Neuronal stem cell (in vitro differentiated cells): ENCODE results near the gene BTBD9.
A peak's percentile ranks its signal among the peaks of the same experiment; 100 is the strongest.

ENCODE experiments used
- DNase-seq: peaks from one replicate; pipeline ENCODE4 v3.0.0-alpha.2; 2013; ENCODE audit warnings: low spot score
- H2AFZ ChIP-seq: one replicate; pipeline ENCODE4 v1.6.1; 2013; ENCODE audit warnings: mild to moderate bottlenecking, low read length, inconsistent platforms
- H2AK5ac ChIP-seq: 2 replicates; pipeline ENCODE4 v1.6.1; 2013; ENCODE audit warnings: low read depth, mild to moderate bottlenecking, inconsistent platforms, low read length, moderate library complexity, mixed read lengths
- H2BK120ac ChIP-seq: 2 replicates; pipeline ENCODE4 v1.6.1; 2013; ENCODE audit warnings: low read depth, mild to moderate bottlenecking, inconsistent platforms, low read length, moderate library complexity, mixed read lengths
- H2BK12ac ChIP-seq: one replicate; pipeline ENCODE4 v1.6.1; 2013; ENCODE audit warnings: low read length, inconsistent platforms
- H2BK15ac ChIP-seq: 2 replicates; pipeline ENCODE4 v1.6.1; 2013; ENCODE audit warnings: mild to moderate bottlenecking, low read length, inconsistent platforms, mixed read lengths
- H2BK5ac ChIP-seq: one replicate; pipeline ENCODE4 v1.6.1; 2013; ENCODE audit warnings: inconsistent platforms, mild to moderate bottlenecking, low read length, moderate library complexity
- H3K14ac ChIP-seq: one replicate; pipeline ENCODE4 v1.6.1; 2013; ENCODE audit warnings: low read length, inconsistent platforms
- H3K18ac ChIP-seq: 2 replicates; pipeline ENCODE4 v1.6.1; 2013; ENCODE audit warnings: low read length, inconsistent platforms
- H3K23ac ChIP-seq: 2 replicates; pipeline ENCODE4 v1.6.1; 2013; ENCODE audit warnings: low read depth, mild to moderate bottlenecking, mixed read lengths, low read length, inconsistent platforms; ENCODE audit not compliant: poor library complexity
- H3K27ac ChIP-seq: replicated peaks from 3 replicates; pipeline ENCODE4 v1.5.1; 2013; ENCODE audit warnings: low read length, inconsistent platforms
- H3K27me3 ChIP-seq, 3 experiments: 2 replicates each; pipeline ENCODE4 v1.6.1; 2013; ENCODE audit warnings: low read length in 3 of 3, mild to moderate bottlenecking in 2 of 3, inconsistent platforms in 1 of 3, low read depth in 1 of 3, mixed read lengths in 1 of 3, moderate library complexity in 1 of 3; ENCODE audit not compliant: control insufficient read depth in 3 of 3, insufficient read depth in 3 of 3
- H3K36me3 ChIP-seq, 2 donors: replicated peaks in 1 of 2; 2 replicates each; pipeline ENCODE4 v1.6.1; 2013; ENCODE audit warnings: low read length in 2 of 2; ENCODE audit not compliant: control insufficient read depth in 2 of 2, insufficient read depth in 2 of 2
- H3K4ac ChIP-seq: 2 replicates; pipeline ENCODE4 v1.6.1; 2013; ENCODE audit warnings: inconsistent platforms, mild to moderate bottlenecking, low read length, moderate library complexity
- H3K4me1 ChIP-seq, 2 donors: 1 replicate in 1 of 2; 2 replicates in 1 of 2; pipeline ENCODE4 v1.6.1; 2013; ENCODE audit warnings: low read length in 2 of 2, low read depth in 1 of 2; ENCODE audit not compliant: control insufficient read depth in 2 of 2, insufficient read depth in 1 of 2
- H3K4me2 ChIP-seq: one replicate; pipeline ENCODE4 v1.6.1; 2013; ENCODE audit warnings: mild to moderate bottlenecking, low read length, inconsistent platforms; ENCODE audit not compliant: insufficient read depth, poor library complexity, severe bottlenecking
- H3K4me3 ChIP-seq, 2 donors: 2 replicates each; pipeline ENCODE4 v1.5.1; 2013; ENCODE audit warnings: low read length in 2 of 2, mild to moderate bottlenecking in 2 of 2, inconsistent platforms in 1 of 2, moderate library complexity in 1 of 2
- H3K79me1 ChIP-seq: one replicate; pipeline ENCODE4 v1.6.1; 2013; ENCODE audit warnings: low read depth, mild to moderate bottlenecking, inconsistent platforms, low read length, moderate library complexity
- H3K9ac ChIP-seq: one replicate; pipeline ENCODE4 v1.6.1; 2013; ENCODE audit warnings: mild to moderate bottlenecking, low read depth, low read length, inconsistent platforms; ENCODE audit not compliant: poor library complexity
- H3K9me3 ChIP-seq, 2 donors: replicated peaks in 1 of 2; 2 replicates each; pipeline versions ENCODE3 to v1.6.1; 2013; ENCODE audit warnings: low read length in 2 of 2, mild to moderate bottlenecking in 2 of 2, inconsistent platforms in 1 of 2, low read depth in 1 of 2, mixed read lengths in 1 of 2, moderate library complexity in 1 of 2; ENCODE audit not compliant: control insufficient read depth in 2 of 2, insufficient read depth in 1 of 2
- H4K8ac ChIP-seq: one replicate; pipeline ENCODE4 v1.6.1; 2013; ENCODE audit warnings: low read depth, mild to moderate bottlenecking, inconsistent platforms, low read length, moderate library complexity
- H4K91ac ChIP-seq: one replicate; pipeline ENCODE4 v1.6.1; 2013; ENCODE audit warnings: low read length, low read depth, mild to moderate bottlenecking, inconsistent platforms; ENCODE audit not compliant: poor library complexity
- WGBS, 2 donors: extraction: QIAGEN DNeasy Blood & Tissue Kit; methylation state at CpG; one replicate each; pipeline ENCODE4 v1.1.7; 2013; ENCODE audit warnings: missing lambda C conversion rate in 2 of 2, mixed read lengths in 1 of 2; ENCODE audit not compliant: insufficient read length in 2 of 2, insufficient replicate concordance in 1 of 2; ENCODE audit errors: extremely low coverage in 2 of 2; 5-methylcytosine and 5-hydroxymethylcytosine counted together

BTBD9 gene

DNA sequence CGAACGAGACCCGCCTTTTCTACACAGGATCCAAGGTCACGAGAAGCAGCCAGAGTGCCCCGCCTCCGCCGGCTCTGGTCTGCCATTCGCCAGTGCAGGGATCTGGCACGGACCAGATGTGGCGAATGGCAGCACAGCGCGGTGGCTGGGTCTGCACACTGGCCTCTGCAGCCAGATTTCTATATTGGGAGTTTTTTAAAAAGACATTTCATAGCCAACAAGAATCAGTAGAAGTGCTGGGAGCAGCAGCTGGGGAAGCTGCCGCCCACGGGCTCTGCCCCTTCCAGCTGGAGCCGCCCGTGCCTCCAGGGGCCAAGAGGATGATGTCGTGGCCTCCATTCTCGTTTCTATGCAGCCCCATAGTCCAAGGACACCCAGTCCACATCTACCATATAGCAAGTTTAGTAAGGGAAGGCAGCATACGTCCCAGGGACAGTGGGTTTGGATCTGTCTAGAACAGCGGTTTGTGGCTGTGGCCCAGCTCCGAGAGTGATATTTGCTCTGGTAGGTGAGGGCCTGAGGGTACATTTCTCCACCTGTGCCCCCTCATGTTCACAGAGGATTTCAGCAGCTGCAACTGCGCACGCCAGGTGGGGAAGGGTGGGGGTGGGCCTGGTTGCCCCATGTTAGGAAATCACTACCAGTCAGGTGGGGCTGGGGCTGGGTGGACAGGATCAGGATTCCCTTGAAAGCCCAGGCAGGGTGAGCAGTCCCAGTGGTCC, 486.5 kb downstream of the BTBD9 start:
- Histone ChIP-seq H3K4me1 (peaks cover 6 to 29% of the 10 kb centered on the region in 2 donors), H3K27ac (no peak overlapping the region), H3K4me3 (no peak overlapping the region), H2AFZ (no peak overlapping the region), H3K4ac (no peak overlapping the region), H3K79me1 (no peaks in the 10 kb centered on the region), H3K18ac (peak overlapping the region; percentile 48), H2BK12ac (no peak overlapping the region), H2BK15ac (no peak overlapping the region), H2BK5ac (no peak overlapping the region), H2AK5ac (peak overlapping the region; percentile 10), H4K8ac (no peak overlapping the region), H3K9ac (no peak overlapping the region), H3K36me3 (peaks cover 5 to 9% of the 10 kb centered on the region in 2 donors), H4K91ac (no peak overlapping the region), H2BK120ac (no peak overlapping the region), H3K9me3 (no peaks in the 10 kb centered on the region), H3K4me2 (no peak overlapping the region), H3K14ac (no peak overlapping the region), H3K23ac (no peak overlapping the region), H3K27me3 (no peaks in the 10 kb centered on the region)
- no peak for DNase-seq
- WGBS, 2 donors: no CpG with 5 or more reads among the region's 23 CpGs

DNA sequence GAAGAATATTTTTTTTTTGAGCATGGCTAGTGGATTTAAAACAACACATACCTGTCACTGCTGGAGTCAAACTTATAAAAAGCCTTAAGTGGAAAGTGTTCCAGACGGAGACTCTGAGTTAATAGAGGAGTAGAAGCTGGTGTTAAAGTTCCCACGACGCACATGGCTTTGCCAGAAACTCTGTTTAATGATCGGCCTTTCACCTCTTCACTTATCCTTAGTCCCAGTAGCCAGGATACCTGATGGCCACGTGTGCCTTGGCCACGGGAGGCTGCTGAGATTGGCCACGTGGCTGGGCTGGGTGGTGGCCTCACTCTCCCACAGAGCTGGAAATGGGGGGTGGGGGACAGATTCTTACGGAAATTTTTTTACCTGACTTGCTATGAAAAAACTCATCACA, 487.1 kb downstream of the BTBD9 start:
- no peak overlapping the region for H3K4ac ChIP-seq
- no peaks in the 10 kb centered on the region for H3K79me1 ChIP-seq
- H3K18ac ChIP-seq: no peak overlapping the region
- no peak overlapping the region for H4K8ac ChIP-seq
- no peak overlapping the region for H3K9ac ChIP-seq
- H3K36me3 ChIP-seq: peaks cover 5 to 9% of the 10 kb centered on the region in 2 donors
- H2AFZ ChIP-seq: no peak overlapping the region
- no peak overlapping the region for H3K4me3 ChIP-seq
- H2BK120ac ChIP-seq: no peak overlapping the region
- H4K91ac ChIP-seq: no peak overlapping the region
- no peaks in the 10 kb centered on the region for H3K27me3 ChIP-seq
- no peak overlapping the region for H3K27ac ChIP-seq
- H3K4me1 ChIP-seq: peaks cover 6 to 29% of the 10 kb centered on the region in 2 donors
- no peak overlapping the region for H3K23ac ChIP-seq
- H3K9me3 ChIP-seq: no peaks in the 10 kb centered on the region
- no peak overlapping the region for H2BK12ac ChIP-seq
- no peak overlapping the region for H3K14ac ChIP-seq
- H3K4me2 ChIP-seq: no peak overlapping the region
- no peak overlapping the region for H2AK5ac ChIP-seq
- H2BK15ac ChIP-seq: no peak overlapping the region
- no CpG with 5 or more reads among the region's 8 CpGs for WGBS, 2 donors
- H2BK5ac ChIP-seq: no peak overlapping the region
- no peak for DNase-seq

DNA sequence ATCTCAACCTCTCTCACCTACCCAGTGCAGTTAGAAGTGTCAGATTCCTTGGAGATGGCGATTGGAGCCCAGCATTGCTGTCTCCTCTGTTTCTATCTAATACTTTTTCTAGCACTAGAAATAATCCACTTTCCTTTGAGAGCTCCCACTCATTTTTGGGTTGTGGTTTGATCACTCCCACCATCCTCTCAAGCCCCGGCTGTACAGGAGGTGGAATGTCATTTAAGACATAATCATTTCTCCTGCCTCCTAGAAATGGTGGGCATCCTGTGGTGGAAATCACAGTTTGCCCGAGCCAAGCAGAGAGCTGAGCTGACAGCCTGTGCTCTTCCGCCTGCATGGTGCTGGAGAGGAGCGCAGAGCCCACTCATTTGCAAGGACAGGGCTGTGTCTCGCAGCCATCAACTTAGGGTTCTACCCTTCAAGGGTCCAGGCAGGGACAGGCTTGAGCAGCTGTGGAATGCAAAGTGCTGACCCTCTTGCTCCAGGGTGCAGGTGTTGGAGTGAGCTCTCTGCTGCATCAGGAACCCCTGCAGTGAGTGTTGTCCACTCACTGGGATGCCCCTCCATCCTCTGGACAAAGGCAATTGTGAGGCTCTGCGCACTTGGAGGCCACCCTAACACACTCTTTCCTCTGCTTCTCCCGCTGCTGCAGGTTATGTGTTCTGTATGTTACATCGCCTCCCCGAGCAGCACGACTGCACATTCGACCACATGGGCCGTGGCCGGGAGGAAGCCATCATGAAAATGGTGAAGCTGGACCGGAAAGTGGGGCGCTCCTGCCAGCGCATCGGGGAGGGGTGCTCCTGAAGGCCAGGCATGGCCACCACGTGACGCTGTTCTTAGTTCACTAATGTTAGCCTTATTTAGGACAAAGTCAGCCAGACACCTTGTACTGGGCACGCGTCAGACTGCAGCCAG, 487.9 kb downstream of the BTBD9 start:
- DNase-seq: no peak
- no peak overlapping the region for H2AK5ac ChIP-seq
- H3K9me3 ChIP-seq: no peaks in the 10 kb centered on the region
- H3K9ac ChIP-seq: no peak overlapping the region
- no peak overlapping the region for H3K14ac ChIP-seq
- H3K27me3 ChIP-seq: no peaks in the 10 kb centered on the region
- no peak overlapping the region for H2BK12ac ChIP-seq
- H2BK15ac ChIP-seq: no peak overlapping the region
- H3K79me1 ChIP-seq: no peaks in the 10 kb centered on the region
- H2BK5ac ChIP-seq: no peak overlapping the region
- no peak overlapping the region for H2BK120ac ChIP-seq
- H3K4me2 ChIP-seq: no peak overlapping the region
- H3K36me3 ChIP-seq: peaks cover 5 to 9% of the 10 kb centered on the region in 2 donors
- peaks cover 6 to 29% of the 10 kb centered on the region in 2 donors for H3K4me1 ChIP-seq
- H3K23ac ChIP-seq: no peak overlapping the region
- H3K18ac ChIP-seq: peak overlapping the region; percentile 36
- H3K4ac ChIP-seq: no peak overlapping the region
- H2AFZ ChIP-seq: no peak overlapping the region
- no peak overlapping the region for H4K91ac ChIP-seq
- WGBS, 2 donors: no CpG with 5 or more reads among the region's 22 CpGs
- no peak overlapping the region for H3K4me3 ChIP-seq
- no peak overlapping the region for H3K27ac ChIP-seq
- H4K8ac ChIP-seq: no peak overlapping the region

DNA sequence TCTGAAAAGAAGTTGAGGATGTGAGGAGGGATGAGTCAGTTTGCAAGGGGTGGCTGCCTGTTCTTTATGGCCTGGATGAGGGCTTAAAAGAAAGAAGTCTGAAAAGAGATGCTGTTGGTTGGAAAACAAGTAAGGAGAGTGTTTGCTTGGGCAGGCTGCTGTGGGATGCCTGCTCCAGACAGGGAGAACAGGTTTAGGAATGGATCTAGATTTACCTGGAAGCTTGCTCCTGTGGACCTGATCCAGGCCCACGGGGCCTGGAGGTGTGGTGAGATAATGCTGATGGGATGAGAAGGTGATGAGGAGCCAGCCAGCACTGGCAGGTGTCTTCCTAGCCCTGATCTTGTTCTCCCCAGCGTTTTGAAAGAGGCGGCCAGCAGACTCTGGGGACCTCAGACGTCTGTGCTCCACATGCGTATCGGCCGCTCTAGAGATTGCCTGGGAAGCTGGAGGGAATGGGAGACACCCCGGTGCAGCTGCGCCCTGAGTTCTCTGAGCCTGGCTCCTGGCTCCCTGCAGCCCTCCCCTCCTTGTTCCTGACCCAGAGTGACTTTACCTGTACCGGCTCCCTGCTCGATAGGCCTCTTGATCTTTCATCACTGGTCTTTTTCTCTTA, 488.9 kb downstream of the BTBD9 start:
- Histone ChIP-seq H2AK5ac (no peak overlapping the region), H4K91ac (no peak overlapping the region), H4K8ac (no peak overlapping the region), H2BK12ac (no peak overlapping the region), H3K9ac (no peak overlapping the region), H3K18ac (peak overlapping the region; percentile 9), H3K9me3 (no peaks in the 10 kb centered on the region), H3K14ac (no peak overlapping the region), H3K4me2 (no peak overlapping the region), H3K27me3 (no peaks in the 10 kb centered on the region), H3K79me1 (no peaks in the 10 kb centered on the region), H2AFZ (no peak overlapping the region), H3K4me3 (no peak overlapping the region), H3K4ac (no peak overlapping the region), H3K4me1 (peaks cover 6 to 34% of the 10 kb centered on the region in 2 donors), H3K27ac (no peak overlapping the region), H2BK120ac (no peak overlapping the region), H2BK15ac (no peak overlapping the region), H3K23ac (no peak overlapping the region), H3K36me3 (peaks cover 5 to 9% of the 10 kb centered on the region in 2 donors), H2BK5ac (no peak overlapping the region)
- WGBS, 2 donors: no CpG with 5 or more reads among the region's 11 CpGs
- no peak for DNase-seq
